SH-SY5Y (cell line): Measurements from ENCODE around the gene TMEM167A.

ENCODE experiments used
- GATA2 ChIP-seq: IDR thresholded peaks from 2 replicates; pipeline ENCODE4 v1.6.1; 2011; ENCODE audit warnings: mild to moderate bottlenecking, low read depth, low read length
- GATA3 ChIP-seq: IDR thresholded peaks from 2 replicates; pipeline ENCODE4 v1.6.1; 2011; ENCODE audit warnings: low read depth, mild to moderate bottlenecking, low read length, moderate library complexity

DNA sequence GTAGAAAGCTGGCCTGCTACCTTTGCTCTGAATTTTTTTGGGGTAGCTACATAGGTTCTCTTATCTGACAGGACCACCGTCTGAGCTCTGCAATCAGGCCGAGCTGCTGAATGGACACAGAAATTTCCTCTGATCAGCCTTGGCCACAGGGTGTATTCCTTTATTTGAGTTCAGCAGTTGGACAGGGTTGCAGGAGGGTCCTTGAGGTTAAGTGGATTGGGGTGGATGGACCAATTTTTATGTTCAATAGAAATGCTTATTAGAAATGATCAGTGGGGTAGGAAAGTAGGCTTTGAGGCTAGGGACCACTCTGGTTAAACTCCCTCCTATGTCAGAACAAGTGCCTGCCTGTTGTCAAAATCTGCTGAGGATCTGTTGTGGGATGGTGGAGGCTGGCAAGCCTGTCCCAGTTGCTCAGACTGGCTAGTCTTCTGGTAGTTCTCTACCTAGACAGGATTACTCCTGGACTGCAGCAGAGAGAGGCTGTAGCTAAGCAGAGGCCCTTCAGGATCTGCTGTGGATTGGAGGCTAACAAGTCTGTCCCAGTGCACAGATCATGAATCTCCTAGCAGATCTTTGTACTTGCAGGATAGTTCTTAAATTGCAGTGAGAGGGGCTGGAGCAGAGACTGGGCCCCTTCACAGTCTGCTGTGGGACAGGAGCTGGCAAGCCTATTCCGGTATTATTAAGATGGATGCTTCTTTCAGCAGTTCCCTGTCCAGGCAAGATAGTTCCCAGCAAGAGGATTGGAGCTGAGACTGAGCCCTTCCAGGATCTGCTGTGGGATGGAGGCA is 18.2 kb upstream of the TMEM167A start:
- TF ChIP-seq GATA2 (no peak), GATA3 (no peak)
